ENCODE measurements around the gene OR6M1.

The OR6M1 gene

GRCh38 chr11:123806249-123806648 is at the start of gene OR6M1:
Gene OR6M1, minus strand, starts transcription at chr11:123806349. Its CDS starts 0 bp downstream, at chr11:123806349.
- DNase-seq = no peak
- in situ Hi-C loops (cut with MboI; ENCODE audit: low pct_unique_long_range_greater_than_20kb, low sequenced_read_pairs) = no loop called here

- in situ Hi-C loops (cut with MboI; ENCODE audit: low pct_unique_long_range_greater_than_20kb, low sequenced_read_pairs) = no loop called here
Measured at GRCh38 chr11:123853038-123853437, 46.9 kb upstream of the OR6M1 start.

GRCh38 chr11:123852321-123852720 is 46.2 kb upstream of the OR6M1 start:
- in situ Hi-C loops (cut with MboI; ENCODE audit: low pct_unique_long_range_greater_than_20kb, low sequenced_read_pairs) = no loop called here
- no peak for DNase-seq

More at GRCh38 chr11:123853038-123853437, 46.9 kb upstream of the OR6M1 start:
- no peak for DNase-seq

- in situ Hi-C loops (cut with MboI; ENCODE audit: low pct_unique_long_range_greater_than_20kb, low sequenced_read_pairs) = no loop called here
- DNase-seq = no peak
Measured at GRCh38 chr11:123851110-123851509, 45.0 kb upstream of the OR6M1 start.

GRCh38 chr11:123841174-123841573 is 35.0 kb upstream of the OR6M1 start:
- no peak for DNase-seq
- in situ Hi-C loops (cut with MboI; ENCODE audit: low pct_unique_long_range_greater_than_20kb, low sequenced_read_pairs) = no loop called here

- no peak for DNase-seq
- in situ Hi-C loops (cut with MboI; ENCODE audit: low pct_unique_long_range_greater_than_20kb, low sequenced_read_pairs) = no loop called here
Measured at GRCh38 chr11:123839131-123839530, 33.0 kb upstream of the OR6M1 start.

- in situ Hi-C loops (cut with MboI; ENCODE audit: low pct_unique_long_range_greater_than_20kb, low sequenced_read_pairs) = no loop called here
- no peak for DNase-seq
Measured at GRCh38 chr11:123838659-123839058, 32.5 kb upstream of the OR6M1 start.

GRCh38 chr11:123838199-123838598 is 32.0 kb upstream of the OR6M1 start:
- in situ Hi-C loops (cut with MboI; ENCODE audit: low pct_unique_long_range_greater_than_20kb, low sequenced_read_pairs) = no loop called here
- DNase-seq = no peak

- DNase-seq = no peak
- in situ Hi-C loops (cut with MboI; ENCODE audit: low pct_unique_long_range_greater_than_20kb, low sequenced_read_pairs) = no loop called here
Measured at GRCh38 chr11:123833095-123833494, 26.9 kb upstream of the OR6M1 start.

- in situ Hi-C loops (cut with MboI; ENCODE audit: low pct_unique_long_range_greater_than_20kb, low sequenced_read_pairs) = no loop called here
- no peak for DNase-seq
Measured at GRCh38 chr11:123829745-123830144, 23.6 kb upstream of the OR6M1 start.

- DNase-seq = no peak
- in situ Hi-C loops (cut with MboI; ENCODE audit: low pct_unique_long_range_greater_than_20kb, low sequenced_read_pairs) = no loop called here
Measured at GRCh38 chr11:123822599-123822998, 16.4 kb upstream of the OR6M1 start.

GRCh38 chr11:123822032-123822431 is 15.9 kb upstream of the OR6M1 start:
- DNase-seq = no peak
- in situ Hi-C loops (cut with MboI; ENCODE audit: low pct_unique_long_range_greater_than_20kb, low sequenced_read_pairs) = no loop called here

- DNase-seq = no peak
- in situ Hi-C loops (cut with MboI; ENCODE audit: low pct_unique_long_range_greater_than_20kb, low sequenced_read_pairs) = no loop called here
Measured at GRCh38 chr11:123815122-123815521, 9.0 kb upstream of the OR6M1 start.

- in situ Hi-C loops (cut with MboI; ENCODE audit: low pct_unique_long_range_greater_than_20kb, low sequenced_read_pairs) = no loop called here
- DNase-seq = no peak
Measured at GRCh38 chr11:123801765-123802164, 4.4 kb downstream of the OR6M1 start.

- in situ Hi-C loops (cut with MboI; ENCODE audit: low pct_unique_long_range_greater_than_20kb, low sequenced_read_pairs) = no loop called here
- no peak for DNase-seq
Measured at GRCh38 chr11:123800036-123800435, 6.1 kb downstream of the OR6M1 start.

- no peak for DNase-seq
- in situ Hi-C loops (cut with MboI; ENCODE audit: low pct_unique_long_range_greater_than_20kb, low sequenced_read_pairs) = no loop called here
Measured at GRCh38 chr11:123799438-123799837, 6.7 kb downstream of the OR6M1 start.

GRCh38 chr11:123798513-123799252 is 7.5 kb downstream of the OR6M1 start:
- in situ Hi-C loops (cut with MboI; ENCODE audit: low pct_unique_long_range_greater_than_20kb, low sequenced_read_pairs) = no loop called here
- no peak for DNase-seq

GRCh38 chr11:123798079-123798478 is 8.1 kb downstream of the OR6M1 start:
- DNase-seq = no peak
- in situ Hi-C loops (cut with MboI; ENCODE audit: low pct_unique_long_range_greater_than_20kb, low sequenced_read_pairs) = no loop called here

- no peak for DNase-seq
- in situ Hi-C loops (cut with MboI; ENCODE audit: low pct_unique_long_range_greater_than_20kb, low sequenced_read_pairs) = no loop called here
Measured at GRCh38 chr11:123797541-123797940, 8.6 kb downstream of the OR6M1 start.

GRCh38 chr11:123797114-123797513 is 9.0 kb downstream of the OR6M1 start:
- no peak for DNase-seq
- in situ Hi-C loops (cut with MboI; ENCODE audit: low pct_unique_long_range_greater_than_20kb, low sequenced_read_pairs) = no loop called here

GRCh38 chr11:123796226-123796625 is 9.9 kb downstream of the OR6M1 start:
- no peak for DNase-seq
- in situ Hi-C loops (cut with MboI; ENCODE audit: low pct_unique_long_range_greater_than_20kb, low sequenced_read_pairs) = no loop called here

Data from KBM-7 (cell line).